Measurements from ENCODE around the gene PCSK5.

DNA sequence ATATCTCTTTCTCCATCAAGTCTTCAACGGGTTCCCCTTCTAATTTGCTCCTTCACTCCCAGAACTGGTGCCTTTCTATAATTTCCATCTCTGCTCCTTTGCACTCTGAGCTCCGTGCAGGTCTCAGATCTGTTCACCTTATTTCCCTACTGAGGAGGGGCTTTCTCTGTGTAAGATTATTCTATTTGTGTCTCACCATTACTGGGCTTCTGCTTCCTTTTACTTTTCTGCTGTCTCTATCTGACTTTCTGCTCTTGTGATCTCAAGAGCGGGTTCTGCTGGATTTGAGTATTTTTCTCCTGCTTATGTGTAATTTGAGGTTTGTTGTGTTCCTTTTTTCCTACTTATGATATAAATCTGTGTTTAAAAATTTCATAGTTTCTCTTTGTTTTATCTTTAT, 117.5 kb downstream of the PCSK5 start:
- TF ChIP-seq EZH2 (IDR thresholded peaks at IDR 0.05; ENCODE audit: borderline replicate concordance, insufficient read depth, low read length, poor library complexity, severe bottlenecking) = no peak
- TF ChIP-seq, protein P1, sequence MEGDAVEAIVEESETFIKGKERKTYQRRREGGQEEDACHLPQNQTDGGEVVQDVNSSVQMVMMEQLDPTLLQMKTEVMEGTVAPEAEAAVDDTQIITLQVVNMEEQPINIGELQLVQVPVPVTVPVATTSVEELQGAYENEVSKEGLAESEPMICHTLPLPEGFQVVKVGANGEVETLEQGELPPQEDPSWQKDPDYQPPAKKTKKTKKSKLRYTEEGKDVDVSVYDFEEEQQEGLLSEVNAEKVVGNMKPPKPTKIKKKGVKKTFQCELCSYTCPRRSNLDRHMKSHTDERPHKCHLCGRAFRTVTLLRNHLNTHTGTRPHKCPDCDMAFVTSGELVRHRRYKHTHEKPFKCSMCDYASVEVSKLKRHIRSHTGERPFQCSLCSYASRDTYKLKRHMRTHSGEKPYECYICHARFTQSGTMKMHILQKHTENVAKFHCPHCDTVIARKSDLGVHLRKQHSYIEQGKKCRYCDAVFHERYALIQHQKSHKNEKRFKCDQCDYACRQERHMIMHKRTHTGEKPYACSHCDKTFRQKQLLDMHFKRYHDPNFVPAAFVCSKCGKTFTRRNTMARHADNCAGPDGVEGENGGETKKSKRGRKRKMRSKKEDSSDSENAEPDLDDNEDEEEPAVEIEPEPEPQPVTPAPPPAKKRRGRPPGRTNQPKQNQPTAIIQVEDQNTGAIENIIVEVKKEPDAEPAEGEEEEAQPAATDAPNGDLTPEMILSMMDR (IDR thresholded peaks at IDR 0.05; ENCODE audit: poor library complexity, severe bottlenecking) = no peak
- TF ChIP-seq EP300 (conservative IDR thresholded peaks at IDR 0.05; ENCODE audit: poor library complexity, severe bottlenecking) = no peak

Data from neural cell (in vitro differentiated cells).